ENCODE data around the gene FLT1.

GRCh38 chr13:28314879-28315278 lies 180.0 kb downstream of the FLT1 start:
- TF ChIP-seq CTCF (IDR thresholded peaks at IDR 0.05) (no peak), POLR2A (IDR thresholded peaks at IDR 0.05) (no peak)
